ENCODE data around the gene PCDHA8. TPM values are rescaled to one million over a fixed set of nuclear protein-coding genes. Genes with fewer than 3 reads are reported as not detected.
"Not testable (repeated sequence)": the region's sequence is repeated elsewhere in the genome, so short reads cannot be mapped to it uniquely, and the experiment has no call there.

The PCDHA8 gene
- total RNA-seq, 1 experiment from 2014 or later = 0.10 TPM

DNA sequence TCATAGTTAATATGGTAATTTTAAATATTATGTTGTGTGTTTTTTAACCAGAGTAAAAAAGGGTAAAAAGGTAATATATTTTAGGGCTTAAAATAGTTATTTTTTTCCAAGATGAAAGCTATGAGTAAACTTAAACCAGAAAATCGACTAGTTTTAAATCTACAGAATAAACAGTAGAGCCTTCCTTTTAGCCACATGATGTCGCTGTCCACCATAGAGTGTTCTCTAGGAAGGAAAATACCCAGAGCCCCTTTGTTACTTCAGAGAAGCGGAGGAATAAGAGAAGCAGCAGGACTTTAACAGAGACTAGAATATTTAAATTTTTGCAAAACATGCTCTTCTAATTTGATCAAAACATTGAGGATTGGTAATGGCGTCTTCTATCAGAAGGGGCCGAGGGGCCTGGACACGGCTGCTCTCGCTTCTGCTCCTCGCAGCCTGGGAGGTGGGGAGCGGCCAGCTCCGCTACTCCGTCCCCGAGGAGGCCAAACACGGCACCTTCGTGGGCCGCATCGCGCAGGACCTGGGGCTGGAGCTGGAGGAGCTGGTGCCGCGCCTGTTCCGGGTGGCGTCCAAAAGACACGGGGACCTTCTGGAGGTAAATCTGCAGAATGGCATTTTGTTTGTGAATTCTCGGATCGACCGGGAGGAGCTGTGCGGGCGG is 46.3 kb upstream of the PCDHA8 start, which contains the start of gene PCDHA2:
Gene PCDHA2 (plus strand): TSS at position 258 of the 664 bp plus-strand sequence.
- Histone ChIP-seq H3K9me3 (ENCODE audit: control insufficient read depth, insufficient read depth, low read depth, low read length) (peaks cover 45% of the 10 kb centered on the region), H3K36me3 (ENCODE audit: control insufficient read depth, insufficient read depth, low read length) (no peaks in the 10 kb centered on the region), H3K27me3 (ENCODE audit: control insufficient read depth, insufficient read depth, low read length) (no peaks in the 10 kb centered on the region), H3K27ac (ENCODE audit: low read length) (no peak within 1 kb of the TSS), H3K4me1 (ENCODE audit: control insufficient read depth, insufficient read depth, low read length) (no peaks in the 10 kb centered on the region), H3K4me3 (ENCODE audit: low read depth in 2 of 2, low read length in 2 of 2) (no peak within 1 kb of the TSS)
- in situ Hi-C loops (cut with HindIII; ENCODE audit: low pct_unique_long_range_greater_than_20kb, low sequenced_read_pairs) = no loop called here
- TF ChIP-seq POLR2AphosphoS5 (IDR thresholded peaks at IDR 0.05; ENCODE audit: low read depth, low read length) = no peak
- TF ChIP-seq, protein P1, sequence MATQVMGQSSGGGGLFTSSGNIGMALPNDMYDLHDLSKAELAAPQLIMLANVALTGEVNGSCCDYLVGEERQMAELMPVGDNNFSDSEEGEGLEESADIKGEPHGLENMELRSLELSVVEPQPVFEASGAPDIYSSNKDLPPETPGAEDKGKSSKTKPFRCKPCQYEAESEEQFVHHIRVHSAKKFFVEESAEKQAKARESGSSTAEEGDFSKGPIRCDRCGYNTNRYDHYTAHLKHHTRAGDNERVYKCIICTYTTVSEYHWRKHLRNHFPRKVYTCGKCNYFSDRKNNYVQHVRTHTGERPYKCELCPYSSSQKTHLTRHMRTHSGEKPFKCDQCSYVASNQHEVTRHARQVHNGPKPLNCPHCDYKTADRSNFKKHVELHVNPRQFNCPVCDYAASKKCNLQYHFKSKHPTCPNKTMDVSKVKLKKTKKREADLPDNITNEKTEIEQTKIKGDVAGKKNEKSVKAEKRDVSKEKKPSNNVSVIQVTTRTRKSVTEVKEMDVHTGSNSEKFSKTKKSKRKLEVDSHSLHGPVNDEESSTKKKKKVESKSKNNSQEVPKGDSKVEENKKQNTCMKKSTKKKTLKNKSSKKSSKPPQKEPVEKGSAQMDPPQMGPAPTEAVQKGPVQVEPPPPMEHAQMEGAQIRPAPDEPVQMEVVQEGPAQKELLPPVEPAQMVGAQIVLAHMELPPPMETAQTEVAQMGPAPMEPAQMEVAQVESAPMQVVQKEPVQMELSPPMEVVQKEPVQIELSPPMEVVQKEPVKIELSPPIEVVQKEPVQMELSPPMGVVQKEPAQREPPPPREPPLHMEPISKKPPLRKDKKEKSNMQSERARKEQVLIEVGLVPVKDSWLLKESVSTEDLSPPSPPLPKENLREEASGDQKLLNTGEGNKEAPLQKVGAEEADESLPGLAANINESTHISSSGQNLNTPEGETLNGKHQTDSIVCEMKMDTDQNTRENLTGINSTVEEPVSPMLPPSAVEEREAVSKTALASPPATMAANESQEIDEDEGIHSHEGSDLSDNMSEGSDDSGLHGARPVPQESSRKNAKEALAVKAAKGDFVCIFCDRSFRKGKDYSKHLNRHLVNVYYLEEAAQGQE (IDR thresholded peaks at IDR 0.05; ENCODE audit: insufficient read depth in 1 of 2, low read depth in 2 of 2, low read length in 1 of 2) = no peak
- no peak for TF ChIP-seq TCF7L2 (IDR thresholded peaks at IDR 0.05; ENCODE audit: low read depth, low read length)
- TF ChIP-seq SIN3A (IDR thresholded peaks at IDR 0.05; ENCODE audit: borderline replicate concordance, insufficient read depth, low read depth, low read length) = no peak
- TF ChIP-seq, protein P2, sequence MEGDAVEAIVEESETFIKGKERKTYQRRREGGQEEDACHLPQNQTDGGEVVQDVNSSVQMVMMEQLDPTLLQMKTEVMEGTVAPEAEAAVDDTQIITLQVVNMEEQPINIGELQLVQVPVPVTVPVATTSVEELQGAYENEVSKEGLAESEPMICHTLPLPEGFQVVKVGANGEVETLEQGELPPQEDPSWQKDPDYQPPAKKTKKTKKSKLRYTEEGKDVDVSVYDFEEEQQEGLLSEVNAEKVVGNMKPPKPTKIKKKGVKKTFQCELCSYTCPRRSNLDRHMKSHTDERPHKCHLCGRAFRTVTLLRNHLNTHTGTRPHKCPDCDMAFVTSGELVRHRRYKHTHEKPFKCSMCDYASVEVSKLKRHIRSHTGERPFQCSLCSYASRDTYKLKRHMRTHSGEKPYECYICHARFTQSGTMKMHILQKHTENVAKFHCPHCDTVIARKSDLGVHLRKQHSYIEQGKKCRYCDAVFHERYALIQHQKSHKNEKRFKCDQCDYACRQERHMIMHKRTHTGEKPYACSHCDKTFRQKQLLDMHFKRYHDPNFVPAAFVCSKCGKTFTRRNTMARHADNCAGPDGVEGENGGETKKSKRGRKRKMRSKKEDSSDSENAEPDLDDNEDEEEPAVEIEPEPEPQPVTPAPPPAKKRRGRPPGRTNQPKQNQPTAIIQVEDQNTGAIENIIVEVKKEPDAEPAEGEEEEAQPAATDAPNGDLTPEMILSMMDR (IDR thresholded peaks at IDR 0.05) = no peak
- BruUV-seq (replicated peaks) = no TSS peak
- POLR2A ChIA-PET = no interaction called here
- ATAC-seq = no peak
- CTCF ChIA-PET = no interaction called here
- intact Hi-C loops (cut with micrococcal nuclease; ENCODE audit: unreplicated experiment) = no loop called here
- DNase-seq (ENCODE audit: low read depth, low spot score) = no peak

DNA sequence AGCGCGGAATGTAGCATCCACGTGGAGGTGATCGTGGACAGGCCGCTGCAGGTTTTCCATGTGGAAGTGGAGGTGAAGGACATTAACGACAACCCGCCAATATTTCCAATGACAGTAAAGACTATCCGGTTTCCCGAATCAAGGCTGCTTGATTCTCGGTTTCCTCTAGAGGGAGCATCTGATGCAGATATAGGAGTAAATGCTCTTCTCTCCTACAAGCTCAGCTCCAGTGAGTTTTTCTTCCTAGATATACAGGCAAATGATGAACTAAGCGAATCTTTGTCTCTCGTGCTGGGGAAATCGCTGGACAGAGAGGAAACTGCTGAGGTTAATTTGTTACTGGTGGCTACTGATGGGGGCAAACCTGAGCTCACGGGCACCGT is 45.7 kb upstream of the PCDHA8 start:
- in situ Hi-C loops (cut with HindIII; ENCODE audit: low pct_unique_long_range_greater_than_20kb, low sequenced_read_pairs) = no loop called here
- Histone ChIP-seq H3K27ac (ENCODE audit: low read length) (no peak overlapping the region), H3K27me3 (ENCODE audit: control insufficient read depth, insufficient read depth, low read length) (no peaks in the 10 kb centered on the region), H3K36me3 (ENCODE audit: control insufficient read depth, insufficient read depth, low read length) (no peaks in the 10 kb centered on the region), H3K9me3 (ENCODE audit: control insufficient read depth, insufficient read depth, low read depth, low read length) (peaks cover 49% of the 10 kb centered on the region), H3K4me3 (ENCODE audit: low read depth in 2 of 2, low read length in 2 of 2) (no peak overlapping the region), H3K4me1 (ENCODE audit: control insufficient read depth, insufficient read depth, low read length) (no peaks in the 10 kb centered on the region)
- ATAC-seq (no peak), DNase-seq (ENCODE audit: low read depth, low spot score) (no peak)
- no TSS peak for BruUV-seq (replicated peaks)
- CTCF ChIA-PET = no interaction called here
- TF ChIP-seq, protein P1 (IDR thresholded peaks at IDR 0.05; ENCODE audit: insufficient read depth in 1 of 2, low read depth in 2 of 2, low read length in 1 of 2) = no peak
- TF ChIP-seq, protein P2 (IDR thresholded peaks at IDR 0.05) = no peak
- TF ChIP-seq SIN3A (IDR thresholded peaks at IDR 0.05; ENCODE audit: borderline replicate concordance, insufficient read depth, low read depth, low read length) (no peak), TCF7L2 (IDR thresholded peaks at IDR 0.05; ENCODE audit: low read depth, low read length) (no peak), POLR2AphosphoS5 (IDR thresholded peaks at IDR 0.05; ENCODE audit: low read depth, low read length) (no peak)
- POLR2A ChIA-PET = no interaction called here
- intact Hi-C loops (cut with micrococcal nuclease; ENCODE audit: unreplicated experiment) = no loop called here

DNA sequence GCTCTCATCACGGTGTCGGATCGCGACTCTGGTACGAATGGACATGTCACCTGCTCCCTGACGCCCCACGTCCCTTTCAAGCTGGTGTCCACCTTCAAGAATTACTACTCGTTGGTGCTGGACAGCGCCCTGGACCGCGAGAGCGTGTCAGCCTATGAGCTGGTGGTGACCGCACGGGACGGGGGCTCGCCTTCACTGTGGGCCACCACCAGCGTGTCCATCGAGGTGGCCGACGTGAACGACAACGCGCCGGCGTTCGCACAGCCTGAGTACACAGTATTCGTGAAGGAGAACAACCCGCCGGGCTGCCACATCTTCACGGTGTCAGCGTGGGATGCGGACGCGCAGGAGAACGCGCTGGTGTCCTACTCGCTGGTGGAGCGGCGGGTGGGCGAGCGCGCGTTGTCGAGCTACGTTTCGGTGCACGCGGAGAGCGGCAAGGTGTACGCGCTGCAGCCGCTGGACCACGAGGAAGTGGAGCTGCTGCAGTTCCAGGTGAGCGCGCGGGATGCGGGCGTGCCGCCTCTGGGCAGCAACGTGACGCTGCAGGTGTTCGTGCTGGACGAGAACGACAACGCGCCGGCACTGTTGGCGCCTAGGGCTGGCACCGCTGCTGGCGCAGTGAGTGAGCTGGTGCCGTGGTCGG is 44.8 kb upstream of the PCDHA8 start:
- H3K4me3 ChIP-seq (ENCODE audit: low read depth in 2 of 2, low read length in 2 of 2); DNase-seq (ENCODE audit: low read depth, low spot score); H3K27ac ChIP-seq (ENCODE audit: low read length); H3K4me1 ChIP-seq (ENCODE audit: control insufficient read depth, insufficient read depth, low read length); intact Hi-C loops (cut with micrococcal nuclease; ENCODE audit: unreplicated experiment); ATAC-seq; H3K36me3 ChIP-seq (ENCODE audit: control insufficient read depth, insufficient read depth, low read length); H3K27me3 ChIP-seq (ENCODE audit: control insufficient read depth, insufficient read depth, low read length); CTCF ChIA-PET; in situ Hi-C loops (cut with HindIII; ENCODE audit: low pct_unique_long_range_greater_than_20kb, low sequenced_read_pairs); BruUV-seq (replicated peaks); POLR2A ChIA-PET: not testable (repeated sequence)
- H3K9me3 ChIP-seq (ENCODE audit: control insufficient read depth, insufficient read depth, low read depth, low read length) = peaks cover 44% of the 10 kb centered on the region
